Vagina (tissue), 2 donors: ENCODE results near the gene FXR2. TPM values are rescaled to one million over a fixed set of nuclear protein-coding genes. Genes with fewer than 3 reads are reported as not detected.

Source experiments
- DNase-seq, 2 donors: peaks; one replicate each; pipeline ENCODE4 v3.0.0-alpha.2; 2017; ENCODE audit errors: extremely low spot score in 2 of 2
- H3K27ac ChIP-seq: fragments of 200-600 bp; sonication (generic); one replicate; pipeline ENCODE4 v1.5.1; 2019
- H3K27me3 ChIP-seq: fragments of 200-600 bp; sonication (generic); one replicate; pipeline ENCODE4 v1.5.1; 2019
- H3K36me3 ChIP-seq, 2 donors: fragments of 200-600 bp; sonication (generic); one replicate each; pipeline ENCODE4 v1.5.1; 2017 to 2019
- H3K4me1 ChIP-seq: fragments of 200-600 bp; sonication (generic); one replicate; pipeline ENCODE4 v1.5.1; 2019
- H3K4me3 ChIP-seq, 2 donors: fragments of 200-600 bp; sonication (generic); 1 replicate in 1 of 2; 2 replicates in 1 of 2; pipeline ENCODE4 v1.5.1; 2016 to 2019
- H3K9me3 ChIP-seq: fragments of 200-600 bp; sonication (generic); one replicate; pipeline ENCODE4 v1.5.1; 2019
- CTCF ChIP-seq, 3 experiments: fragments of 450-650 bp in 2 of 3; fragments of 200-600 bp in 1 of 3; sonication (generic) in 1 of 3; IDR thresholded peaks; one replicate each; pipeline ENCODE4 v1.5.1; 2017 to 2019; ENCODE audit warnings: antibody characterized with exemption in 3 of 3, mild to moderate bottlenecking in 2 of 3, moderate library complexity in 2 of 3
- POLR2A ChIP-seq, 2 donors: fragments of 450-650 bp; IDR thresholded peaks; one replicate each; pipeline ENCODE4 v1.6.1; 2017; ENCODE audit warnings: antibody characterized with exemption in 2 of 2, mild to moderate bottlenecking in 2 of 2, moderate library complexity in 2 of 2
- POLR2AphosphoS5 ChIP-seq, 2 donors: sonication (generic); formaldehyde crosslinking; IDR thresholded peaks; one replicate each; pipeline ENCODE4 v1.9.0; 2017; ENCODE audit warnings: antibody characterized with exemption in 2 of 2, mild to moderate bottlenecking in 2 of 2, low read depth in 1 of 2; ENCODE audit not compliant: insufficient read depth in 1 of 2
- intact Hi-C: fragments of 100-400 bp; cut with DNase I; formaldehyde crosslinking; loops from one replicate; pipeline ENCODE4 v1.15.1; 2023
- total RNA-seq: library from RNA; depleted of rRNA; stranded (reverse); fragments of >200 nt; gene quantifications from one replicate; pipeline ENCODE4 v1.2.3, GENCODE V29; 2016

FXR2 gene
- total RNA-seq, 1 donor from 2014 or later, result 36.1 TPM

- Histone ChIP-seq H3K9me3 (no peaks in the 10 kb centered on the region), H3K4me1 (peaks cover 57% of the 10 kb centered on the region), H3K27me3 (no peaks in the 10 kb centered on the region), H3K27ac (no peak overlapping the region), H3K4me3 (no peak overlapping the region), H3K36me3 (peaks cover 6 to 54% of the 10 kb centered on the region in 2 donors)
- no peak for DNase-seq
- TF ChIP-seq POLR2AphosphoS5 (IDR thresholded peaks at IDR 0.05; ENCODE audit: insufficient read depth in 1 of 2, low read depth in 1 of 2) (no peak), POLR2A (IDR thresholded peaks at IDR 0.05) (no peak), CTCF (IDR thresholded peaks at IDR 0.05) (no peak)
- intact Hi-C loops, result loop anchor here (5.0 kb wide), 1 partner anchor 266 kb away; no protein-coding TSS in a partner anchor
Measured at GRCh38 chr17:7575959-7576358, 38.7 kb downstream of the FXR2 start.

- TF ChIP-seq CTCF (IDR thresholded peaks at IDR 0.05) (no peak), POLR2A (IDR thresholded peaks at IDR 0.05) (no peak), POLR2AphosphoS5 (IDR thresholded peaks at IDR 0.05; ENCODE audit: insufficient read depth in 1 of 2, low read depth in 1 of 2) (no peak)
- no peaks in the 10 kb centered on the region for H3K27me3 ChIP-seq
- no peaks in the 10 kb centered on the region for H3K9me3 ChIP-seq
- intact Hi-C loops, result loop anchor here (5.0 kb wide), 1 partner anchor 267 kb away; no protein-coding TSS in a partner anchor
- peaks cover 6 to 59% of the 10 kb centered on the region in 2 donors for H3K36me3 ChIP-seq
- H3K27ac ChIP-seq, result no peak overlapping the region
- DNase-seq, result peak in 1 of 2 donors; percentile 64
- no peak overlapping the region for H3K4me3 ChIP-seq
- peaks cover 52% of the 10 kb centered on the region for H3K4me1 ChIP-seq
Measured at GRCh38 chr17:7575481-7575883, 39.2 kb downstream of the FXR2 start.

GRCh38 chr17:7574176-7574953, 40.3 kb downstream of the FXR2 start:
- TF ChIP-seq POLR2AphosphoS5 (IDR thresholded peaks at IDR 0.05; ENCODE audit: insufficient read depth in 1 of 2, low read depth in 1 of 2) (no peak), POLR2A (IDR thresholded peaks at IDR 0.05) (no peak), CTCF (IDR thresholded peaks at IDR 0.05) (no peak)
- Histone ChIP-seq H3K36me3 (peaks cover 6 to 70% of the 10 kb centered on the region in 2 donors), H3K9me3 (no peaks in the 10 kb centered on the region), H3K4me3 (peak overlapping the region; percentile 97 to 100), H3K27me3 (no peaks in the 10 kb centered on the region), H3K4me1 (peaks cover 41% of the 10 kb centered on the region), H3K27ac (peak overlapping the region; percentile 99)
- intact Hi-C loops, result no loop called here
- peak in 1 of 2 donors; percentile 88 for DNase-seq

- Histone ChIP-seq H3K27me3 (no peaks in the 10 kb centered on the region), H3K4me3 (peak overlapping the region; percentile 97 to 100), H3K9me3 (no peaks in the 10 kb centered on the region), H3K36me3 (peaks cover 6 to 65% of the 10 kb centered on the region in 2 donors), H3K27ac (peak overlapping the region; percentile 99), H3K4me1 (peaks cover 32% of the 10 kb centered on the region)
- DNase-seq, result peak in 1 of 2 donors; percentile 95
- intact Hi-C loops, result no loop called here
- TF ChIP-seq POLR2A (IDR thresholded peaks at IDR 0.05) (no peak), CTCF (IDR thresholded peaks at IDR 0.05) (no peak), POLR2AphosphoS5 (IDR thresholded peaks at IDR 0.05; ENCODE audit: insufficient read depth in 1 of 2, low read depth in 1 of 2) (peak; percentile 29 to 88)
Measured at GRCh38 chr17:7573324-7574080, 41.2 kb downstream of the FXR2 start.
